GM23338 (cell line): ENCODE measurements around the gene FBRSL1. TPM values are rescaled to one million over a fixed set of nuclear protein-coding genes. Genes with fewer than 3 reads are reported as not detected.
A peak's percentile ranks its signal among the peaks of the same experiment; 100 is the strongest.

Experiments
- ATAC-seq: fragments of 200-7000 bp; cut with Tn5 transposase; 3 replicates; pipeline ENCODE4 v1.9.1; 2020
- DNase-seq: peaks from one replicate; pipeline ENCODE4 v3.0.0-alpha.2; 2015; ENCODE audit warnings: low spot score
- H2AFZ ChIP-seq: fragments of 200-600 bp; sonication (generic); 2 replicates; pipeline ENCODE4 v1.8.0; 2016; ENCODE audit warnings: antibody characterized with exemption, mild to moderate bottlenecking, moderate library complexity
- H3F3A ChIP-seq: fragments of 200-600 bp; sonication (generic); replicated peaks from 2 replicates; pipeline ENCODE4 v1.8.0; 2017; ENCODE audit warnings: antibody characterized with exemption, mixed run types, low read depth
- H3K27ac ChIP-seq: fragments of 200-600 bp; sonication (generic); 2 replicates; pipeline ENCODE4 v1.6.1; 2016; ENCODE audit warnings: low read depth
- H3K27me3 ChIP-seq: fragments of 200-600 bp; sonication (generic); 2 replicates; pipeline ENCODE4 v1.8.0; 2016; ENCODE audit warnings: mild to moderate bottlenecking, mixed run types, moderate library complexity; ENCODE audit not compliant: insufficient read depth
- H3K36me3 ChIP-seq: fragments of 200-600 bp; sonication (generic); 2 replicates; pipeline ENCODE4 v1.8.0; 2016; ENCODE audit warnings: mild to moderate bottlenecking; ENCODE audit not compliant: insufficient read depth
- H3K4me1 ChIP-seq: fragments of 200-600 bp; sonication (generic); 2 replicates; pipeline ENCODE4 v1.8.0; 2016; ENCODE audit warnings: mild to moderate bottlenecking, moderate library complexity; ENCODE audit not compliant: insufficient read depth
- H3K4me2 ChIP-seq: fragments of 200-600 bp; sonication (generic); 2 replicates; pipeline ENCODE4 v1.7.1; 2017; ENCODE audit warnings: mixed run types
- H3K4me3 ChIP-seq: fragments of 200-600 bp; sonication (generic); 2 replicates; pipeline ENCODE4 v1.6.1; 2016; ENCODE audit warnings: mixed run types
- H3K79me2 ChIP-seq: fragments of 200-600 bp; sonication (generic); replicated peaks from 2 replicates; pipeline ENCODE4 v1.8.0; 2017; ENCODE audit warnings: mild to moderate bottlenecking; ENCODE audit not compliant: insufficient read depth
- H3K9me2 ChIP-seq: fragments of 200-600 bp; sonication (generic); 2 replicates; pipeline ENCODE4 v1.8.0; 2017; ENCODE audit not compliant: insufficient read depth
- H4K20me1 ChIP-seq: fragments of 200-600 bp; sonication (generic); replicated peaks from 2 replicates; pipeline ENCODE4 v1.8.0; 2017; ENCODE audit warnings: mild to moderate bottlenecking; ENCODE audit not compliant: insufficient read depth
- H3K27ac Mint-ChIP-seq: 2 replicates; pipeline ENCODE4 v1.8.0; 2020; ENCODE audit warnings: inconsistent platforms, mild to moderate bottlenecking, moderate library complexity, mixed read lengths
- H3K27me3 Mint-ChIP-seq: 3 replicates; pipeline ENCODE4 v1.8.0; 2022; ENCODE audit warnings: low read depth, mild to moderate bottlenecking, moderate library complexity, mixed read lengths, inconsistent platforms; ENCODE audit not compliant: insufficient read depth, poor library complexity
- H3K36me3 Mint-ChIP-seq: 3 replicates; pipeline ENCODE4 v1.8.0; 2021; ENCODE audit warnings: low read depth, mild to moderate bottlenecking, inconsistent platforms, moderate library complexity, mixed read lengths
- H3K4me1 Mint-ChIP-seq: 3 replicates; pipeline ENCODE4 v1.8.0; 2020; ENCODE audit warnings: mild to moderate bottlenecking, inconsistent platforms, mixed read lengths
- H3K4me3 Mint-ChIP-seq: 3 replicates; pipeline ENCODE4 v1.8.0; 2021; ENCODE audit warnings: moderate library complexity, mild to moderate bottlenecking, inconsistent platforms, mixed read lengths
- H3K9me3 Mint-ChIP-seq: 3 replicates; pipeline ENCODE4 v1.8.0; 2020; ENCODE audit warnings: moderate library complexity, mild to moderate bottlenecking, inconsistent platforms, mixed read lengths
- CREB1 ChIP-seq: fragments of 250-450 bp; sonication (Bioruptor Pico); IDR thresholded peaks from 2 replicates; pipeline ENCODE4 v1.5.0; 2020; ENCODE audit warnings: low read depth, mild to moderate bottlenecking, moderate library complexity
- EZH2 ChIP-seq: fragments of 200-600 bp; sonication (generic); IDR thresholded peaks from one replicate; pipeline ENCODE4 v1.8.0; 2017; ENCODE audit warnings: antibody characterized with exemption, mild to moderate bottlenecking, low read depth; ENCODE audit not compliant: unreplicated experiment
- EZH2phosphoT487 ChIP-seq: fragments of 200-600 bp; sonication (generic); IDR thresholded peaks from one replicate; pipeline ENCODE4 v1.8.1; 2018; ENCODE audit warnings: antibody characterized with exemption; ENCODE audit not compliant: unreplicated experiment
- NANOG ChIP-seq: IDR thresholded peaks from 2 replicates; pipeline ENCODE4 v1.6.1; 2016; ENCODE audit warnings: antibody characterized with exemption, borderline replicate concordance
- POLR2AphosphoS5 ChIP-seq: IDR thresholded peaks from 2 replicates; pipeline ENCODE4 v1.6.1; 2016; ENCODE audit warnings: antibody characterized with exemption, low read depth
- ZNF114 ChIP-seq: fragments of 250-450 bp; sonication (Bioruptor Pico); IDR thresholded peaks from 2 replicates; pipeline ENCODE4 v1.5.0; 2020; ENCODE audit warnings: mild to moderate bottlenecking, moderate library complexity
- ZNF331 ChIP-seq: fragments of 250-450 bp; sonication (Bioruptor Pico); IDR thresholded peaks from 2 replicates; pipeline ENCODE4 v1.5.0; 2020; ENCODE audit warnings: low read depth, mild to moderate bottlenecking, moderate library complexity
- polyA plus RNA-seq: library from polyadenylated mRNA; unstranded; fragments of >200 nt; fragmentation: Nextera tagmentation; extraction: Ambion mirVana; gene quantifications from 2 replicates; pipeline ENCODE4 v1.2.1, GENCODE V29; 2016
- total RNA-seq: library from RNA; depleted of rRNA; stranded (reverse); fragments of >200 nt; shearing (Covaris generic); gene quantifications from 2 replicates; pipeline ENCODE4 v1.2.3, GENCODE V29; 2014
- TF ChIP-seq, protein P1 (sequence below): fragments of 250-450 bp; sonication (Bioruptor Pico); IDR thresholded peaks from 2 replicates; pipeline ENCODE4 v1.5.0; 2020; ENCODE audit warnings: mild to moderate bottlenecking, moderate library complexity
- TF ChIP-seq, protein P2 (sequence below): IDR thresholded peaks from one replicate; pipeline ENCODE4 v1.6.1; 2018; ENCODE audit warnings: antibody characterized with exemption; ENCODE audit not compliant: unreplicated experiment

FBRSL1 gene
- total and polyA plus RNA-seq, 2 experiments from 2014 or later, result 37.8 to 89.8 TPM

DNA sequence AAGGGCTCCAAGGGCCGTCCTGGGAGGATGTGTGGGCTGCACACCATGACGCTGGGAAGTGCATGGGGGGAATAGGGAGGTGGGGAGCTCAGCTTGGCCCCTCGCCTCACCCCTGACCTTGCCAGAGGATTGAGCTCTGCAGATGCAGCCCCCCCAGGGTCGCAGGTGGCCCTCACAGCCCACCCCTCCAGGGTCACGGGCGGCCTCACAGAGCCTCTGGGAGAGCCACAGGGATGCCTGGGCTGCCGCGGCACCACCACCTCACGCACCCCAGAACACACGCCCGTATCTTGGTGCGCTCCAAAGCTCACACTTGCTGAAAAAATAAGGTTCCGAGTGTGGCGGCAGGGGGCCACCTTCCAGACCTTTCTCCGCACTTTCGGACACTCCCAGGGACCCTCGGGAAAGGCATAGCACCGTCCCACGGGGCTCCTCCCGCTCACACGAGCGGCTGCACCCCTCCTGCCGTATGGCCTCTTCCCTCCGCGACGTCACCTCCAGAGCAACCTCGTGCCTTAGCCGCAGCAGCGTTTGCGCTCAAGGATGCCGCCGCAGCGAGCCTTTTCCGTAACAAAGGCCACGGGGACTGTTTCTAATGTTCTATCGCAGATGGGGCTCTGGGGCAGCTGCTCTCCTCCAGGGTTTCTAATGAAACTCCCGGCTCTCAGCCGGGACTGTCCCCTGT is 9.9 kb upstream of the FBRSL1 start:
- peaks cover 51% of the 10 kb centered on the region for H3K27me3 Mint-ChIP-seq
- Histone ChIP-seq H4K20me1 (no peaks in the 10 kb centered on the region), H3K4me3 (no peak overlapping the region), H3K79me2 (no peaks in the 10 kb centered on the region), H3K4me1 (no peaks in the 10 kb centered on the region), H3K27me3 (peaks cover 71% of the 10 kb centered on the region), H3K36me3 (no peaks in the 10 kb centered on the region), H3K27ac (no peak overlapping the region), H3F3A (0 out of 2 replicates have a peak, but pooled peaks cover 3% of the 10 kb centered on the region), H3K9me2 (no peaks in the 10 kb centered on the region), H3K4me2 (no peak overlapping the region), H2AFZ (no peak overlapping the region)
- peaks cover 4% of the 10 kb centered on the region for H3K36me3 Mint-ChIP-seq
- no peak overlapping the region for H3K27ac Mint-ChIP-seq
- H3K9me3 Mint-ChIP-seq, result peaks cover 9% of the 10 kb centered on the region
- peaks cover 2% of the 10 kb centered on the region; the same call in 1 of the 3 replicates for H3K4me1 Mint-ChIP-seq
- ATAC-seq, result peak; percentile 17
- no peak overlapping the region for H3K4me3 Mint-ChIP-seq
- TF ChIP-seq NANOG, result no peak
- TF ChIP-seq EZH2phosphoT487, result no peak
- TF ChIP-seq, protein P1, sequence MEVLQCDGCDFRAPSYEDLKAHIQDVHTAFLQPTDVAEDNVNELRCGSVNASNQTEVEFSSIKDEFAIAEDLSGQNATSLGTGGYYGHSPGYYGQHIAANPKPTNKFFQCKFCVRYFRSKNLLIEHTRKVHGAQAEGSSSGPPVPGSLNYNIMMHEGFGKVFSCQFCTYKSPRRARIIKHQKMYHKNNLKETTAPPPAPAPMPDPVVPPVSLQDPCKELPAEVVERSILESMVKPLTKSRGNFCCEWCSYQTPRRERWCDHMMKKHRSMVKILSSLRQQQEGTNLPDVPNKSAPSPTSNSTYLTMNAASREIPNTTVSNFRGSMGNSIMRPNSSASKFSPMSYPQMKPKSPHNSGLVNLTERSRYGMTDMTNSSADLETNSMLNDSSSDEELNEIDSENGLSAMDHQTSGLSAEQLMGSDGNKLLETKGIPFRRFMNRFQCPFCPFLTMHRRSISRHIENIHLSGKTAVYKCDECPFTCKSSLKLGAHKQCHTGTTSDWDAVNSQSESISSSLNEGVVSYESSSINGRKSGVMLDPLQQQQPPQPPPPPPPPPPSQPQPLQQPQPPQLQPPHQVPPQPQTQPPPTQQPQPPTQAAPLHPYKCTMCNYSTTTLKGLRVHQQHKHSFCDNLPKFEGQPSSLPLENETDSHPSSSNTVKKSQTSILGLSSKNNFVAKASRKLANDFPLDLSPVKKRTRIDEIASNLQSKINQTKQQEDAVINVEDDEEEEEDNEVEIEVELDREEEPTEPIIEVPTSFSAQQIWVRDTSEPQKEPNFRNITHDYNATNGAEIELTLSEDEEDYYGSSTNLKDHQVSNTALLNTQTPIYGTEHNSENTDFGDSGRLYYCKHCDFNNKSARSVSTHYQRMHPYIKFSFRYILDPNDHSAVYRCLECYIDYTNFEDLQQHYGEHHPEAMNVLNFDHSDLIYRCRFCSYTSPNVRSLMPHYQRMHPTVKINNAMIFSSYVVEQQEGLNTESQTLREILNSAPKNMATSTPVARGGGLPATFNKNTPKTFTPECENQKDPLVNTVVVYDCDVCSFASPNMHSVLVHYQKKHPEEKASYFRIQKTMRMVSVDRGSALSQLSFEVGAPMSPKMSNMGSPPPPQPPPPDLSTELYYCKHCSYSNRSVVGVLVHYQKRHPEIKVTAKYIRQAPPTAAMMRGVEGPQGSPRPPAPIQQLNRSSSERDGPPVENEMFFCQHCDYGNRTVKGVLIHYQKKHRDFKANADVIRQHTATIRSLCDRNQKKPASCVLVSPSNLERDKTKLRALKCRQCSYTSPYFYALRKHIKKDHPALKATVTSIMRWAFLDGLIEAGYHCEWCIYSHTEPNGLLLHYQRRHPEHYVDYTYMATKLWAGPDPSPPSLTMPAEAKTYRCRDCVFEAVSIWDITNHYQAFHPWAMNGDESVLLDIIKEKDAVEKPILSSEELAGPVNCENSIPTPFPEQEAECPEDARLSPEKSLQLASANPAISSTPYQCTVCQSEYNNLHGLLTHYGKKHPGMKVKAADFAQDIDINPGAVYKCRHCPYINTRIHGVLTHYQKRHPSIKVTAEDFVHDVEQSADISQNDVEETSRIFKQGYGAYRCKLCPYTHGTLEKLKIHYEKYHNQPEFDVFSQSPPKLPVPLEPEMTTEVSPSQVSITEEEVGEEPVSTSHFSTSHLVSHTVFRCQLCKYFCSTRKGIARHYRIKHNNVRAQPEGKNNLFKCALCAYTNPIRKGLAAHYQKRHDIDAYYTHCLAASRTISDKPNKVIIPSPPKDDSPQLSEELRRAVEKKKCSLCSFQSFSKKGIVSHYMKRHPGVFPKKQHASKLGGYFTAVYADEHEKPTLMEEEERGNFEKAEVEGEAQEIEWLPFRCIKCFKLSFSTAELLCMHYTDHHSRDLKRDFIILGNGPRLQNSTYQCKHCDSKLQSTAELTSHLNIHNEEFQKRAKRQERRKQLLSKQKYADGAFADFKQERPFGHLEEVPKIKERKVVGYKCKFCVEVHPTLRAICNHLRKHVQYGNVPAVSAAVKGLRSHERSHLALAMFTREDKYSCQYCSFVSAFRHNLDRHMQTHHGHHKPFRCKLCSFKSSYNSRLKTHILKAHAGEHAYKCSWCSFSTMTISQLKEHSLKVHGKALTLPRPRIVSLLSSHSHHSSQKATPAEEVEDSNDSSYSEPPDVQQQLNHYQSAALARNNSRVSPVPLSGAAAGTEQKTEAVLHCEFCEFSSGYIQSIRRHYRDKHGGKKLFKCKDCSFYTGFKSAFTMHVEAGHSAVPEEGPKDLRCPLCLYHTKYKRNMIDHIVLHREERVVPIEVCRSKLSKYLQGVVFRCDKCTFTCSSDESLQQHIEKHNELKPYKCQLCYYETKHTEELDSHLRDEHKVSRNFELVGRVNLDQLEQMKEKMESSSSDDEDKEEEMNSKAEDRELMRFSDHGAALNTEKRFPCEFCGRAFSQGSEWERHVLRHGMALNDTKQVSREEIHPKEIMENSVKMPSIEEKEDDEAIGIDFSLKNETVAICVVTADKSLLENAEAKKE, result no peak
- TF ChIP-seq ZNF114 (CRISPR knock-in tag), result no peak
- TF ChIP-seq EZH2, result no peak
- no peak for TF ChIP-seq CREB1 (CRISPR knock-in tag)
- no peak for TF ChIP-seq ZNF331 (CRISPR knock-in tag)
- no peak for TF ChIP-seq POLR2AphosphoS5
- TF ChIP-seq, protein P2, sequence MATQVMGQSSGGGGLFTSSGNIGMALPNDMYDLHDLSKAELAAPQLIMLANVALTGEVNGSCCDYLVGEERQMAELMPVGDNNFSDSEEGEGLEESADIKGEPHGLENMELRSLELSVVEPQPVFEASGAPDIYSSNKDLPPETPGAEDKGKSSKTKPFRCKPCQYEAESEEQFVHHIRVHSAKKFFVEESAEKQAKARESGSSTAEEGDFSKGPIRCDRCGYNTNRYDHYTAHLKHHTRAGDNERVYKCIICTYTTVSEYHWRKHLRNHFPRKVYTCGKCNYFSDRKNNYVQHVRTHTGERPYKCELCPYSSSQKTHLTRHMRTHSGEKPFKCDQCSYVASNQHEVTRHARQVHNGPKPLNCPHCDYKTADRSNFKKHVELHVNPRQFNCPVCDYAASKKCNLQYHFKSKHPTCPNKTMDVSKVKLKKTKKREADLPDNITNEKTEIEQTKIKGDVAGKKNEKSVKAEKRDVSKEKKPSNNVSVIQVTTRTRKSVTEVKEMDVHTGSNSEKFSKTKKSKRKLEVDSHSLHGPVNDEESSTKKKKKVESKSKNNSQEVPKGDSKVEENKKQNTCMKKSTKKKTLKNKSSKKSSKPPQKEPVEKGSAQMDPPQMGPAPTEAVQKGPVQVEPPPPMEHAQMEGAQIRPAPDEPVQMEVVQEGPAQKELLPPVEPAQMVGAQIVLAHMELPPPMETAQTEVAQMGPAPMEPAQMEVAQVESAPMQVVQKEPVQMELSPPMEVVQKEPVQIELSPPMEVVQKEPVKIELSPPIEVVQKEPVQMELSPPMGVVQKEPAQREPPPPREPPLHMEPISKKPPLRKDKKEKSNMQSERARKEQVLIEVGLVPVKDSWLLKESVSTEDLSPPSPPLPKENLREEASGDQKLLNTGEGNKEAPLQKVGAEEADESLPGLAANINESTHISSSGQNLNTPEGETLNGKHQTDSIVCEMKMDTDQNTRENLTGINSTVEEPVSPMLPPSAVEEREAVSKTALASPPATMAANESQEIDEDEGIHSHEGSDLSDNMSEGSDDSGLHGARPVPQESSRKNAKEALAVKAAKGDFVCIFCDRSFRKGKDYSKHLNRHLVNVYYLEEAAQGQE, result no peak
- DNase-seq, result no peak
